Nephron (organoid): ENCODE data around the gene UVRAG.

Source experiments
- H3K27ac Mint-ChIP-seq, 3 experiments: 2 replicates each; pipeline ENCODE4 v1.8.0; 2020; ENCODE audit warnings: mixed read lengths in 3 of 3, mild to moderate bottlenecking in 2 of 3, moderate library complexity in 1 of 3
- H3K27me3 Mint-ChIP-seq: 2 replicates; pipeline ENCODE4 v1.8.0; 2021; ENCODE audit warnings: low read depth, mild to moderate bottlenecking, moderate library complexity, mixed read lengths
- H3K36me3 Mint-ChIP-seq: 2 replicates; pipeline ENCODE4 v1.8.0; 2020; ENCODE audit warnings: low read depth, mixed read lengths
- H3K4me1 Mint-ChIP-seq: 2 replicates; pipeline ENCODE4 v1.8.0; 2020; ENCODE audit warnings: mixed read lengths
- H3K4me3 Mint-ChIP-seq, 3 experiments: 2 replicates each; pipeline ENCODE4 v1.8.0; 2020; ENCODE audit warnings: mild to moderate bottlenecking in 3 of 3, mixed read lengths in 3 of 3, moderate library complexity in 2 of 3
- H3K9me3 Mint-ChIP-seq: 2 replicates; pipeline ENCODE4 v1.8.0; 2020; ENCODE audit warnings: mixed read lengths
- CTCF ChIP-seq, 3 experiments: fragments of 200-600 bp; sonication (generic); IDR thresholded peaks; one replicate each; pipeline ENCODE4 v1.5.0; 2021; ENCODE audit warnings: antibody characterized with exemption in 3 of 3; ENCODE audit not compliant: unreplicated experiment in 3 of 3

Gene UVRAG

GRCh38 chr11:76030286-76030685 lies 215.3 kb downstream of the UVRAG start:
- Mint-ChIP-seq H3K27me3 (no peaks in the 10 kb centered on the region), H3K9me3 (peaks cover 11% of the 10 kb centered on the region), H3K36me3 (peaks cover 35% of the 10 kb centered on the region), H3K4me1 (peaks cover 13% of the 10 kb centered on the region), H3K4me3 (no peak overlapping the region), H3K27ac (peak overlapping the region in 1 of 3 experiments; percentile 10)
- TF ChIP-seq CTCF (IDR thresholded peaks at IDR 0.05; ENCODE audit: unreplicated experiment in 3 of 3) = no peak

GRCh38 chr11:76030968-76031590 lies 216.1 kb downstream of the UVRAG start:
- no peak overlapping the region for H3K27ac Mint-ChIP-seq
- H3K4me1 Mint-ChIP-seq = peaks cover 10% of the 10 kb centered on the region
- H3K36me3 Mint-ChIP-seq = peaks cover 35% of the 10 kb centered on the region
- no peaks in the 10 kb centered on the region for H3K27me3 Mint-ChIP-seq
- H3K4me3 Mint-ChIP-seq = no peak overlapping the region
- H3K9me3 Mint-ChIP-seq = peaks cover 11% of the 10 kb centered on the region
- no peak for TF ChIP-seq CTCF (IDR thresholded peaks at IDR 0.05; ENCODE audit: unreplicated experiment in 3 of 3)

- Mint-ChIP-seq H3K27ac (no peak overlapping the region), H3K36me3 (peaks cover 18% of the 10 kb centered on the region), H3K4me1 (peaks cover 10% of the 10 kb centered on the region), H3K27me3 (no peaks in the 10 kb centered on the region), H3K4me3 (no peak overlapping the region), H3K9me3 (peaks cover 4% of the 10 kb centered on the region)
- no peak for TF ChIP-seq CTCF (IDR thresholded peaks at IDR 0.05; ENCODE audit: unreplicated experiment in 3 of 3)
Observed at GRCh38 chr11:76033699-76034098, 218.7 kb downstream of the UVRAG start.

- Mint-ChIP-seq H3K9me3 (no peaks in the 10 kb centered on the region), H3K27me3 (no peaks in the 10 kb centered on the region), H3K4me3 (no peak overlapping the region), H3K4me1 (peaks cover 10% of the 10 kb centered on the region), H3K27ac (no peak overlapping the region), H3K36me3 (peaks cover 14% of the 10 kb centered on the region)
- no peak for TF ChIP-seq CTCF (IDR thresholded peaks at IDR 0.05; ENCODE audit: unreplicated experiment in 3 of 3)
Observed at GRCh38 chr11:76035020-76035419, 220.0 kb downstream of the UVRAG start.

GRCh38 chr11:76038608-76039007 lies 223.6 kb downstream of the UVRAG start:
- Mint-ChIP-seq H3K27me3 (no peaks in the 10 kb centered on the region), H3K4me1 (no peaks in the 10 kb centered on the region), H3K9me3 (no peaks in the 10 kb centered on the region), H3K27ac (no peak overlapping the region), H3K36me3 (peaks cover 12% of the 10 kb centered on the region), H3K4me3 (no peak overlapping the region)
- TF ChIP-seq CTCF (IDR thresholded peaks at IDR 0.05; ENCODE audit: unreplicated experiment in 3 of 3) = no peak

GRCh38 chr11:76041208-76041607 lies 226.2 kb downstream of the UVRAG start:
- H3K4me3 Mint-ChIP-seq = no peak overlapping the region
- no peaks in the 10 kb centered on the region for H3K27me3 Mint-ChIP-seq
- no peaks in the 10 kb centered on the region for H3K4me1 Mint-ChIP-seq
- H3K9me3 Mint-ChIP-seq = no peaks in the 10 kb centered on the region
- no peak for TF ChIP-seq CTCF (IDR thresholded peaks at IDR 0.05; ENCODE audit: unreplicated experiment in 3 of 3)
- H3K36me3 Mint-ChIP-seq = peaks cover 18% of the 10 kb centered on the region
- no peak overlapping the region for H3K27ac Mint-ChIP-seq
